Measurements from ENCODE around the gene ARAF. TPM values are rescaled to one million over a fixed set of nuclear protein-coding genes. Genes with fewer than 3 reads are reported as not detected.
"Not testable (repeated sequence)": the region's sequence is repeated elsewhere in the genome, so short reads cannot be mapped to it uniquely, and the experiment has no call there.

ARAF gene
- total RNA-seq, 1 donor from 2014 or later, result 96.5 TPM

DNA sequence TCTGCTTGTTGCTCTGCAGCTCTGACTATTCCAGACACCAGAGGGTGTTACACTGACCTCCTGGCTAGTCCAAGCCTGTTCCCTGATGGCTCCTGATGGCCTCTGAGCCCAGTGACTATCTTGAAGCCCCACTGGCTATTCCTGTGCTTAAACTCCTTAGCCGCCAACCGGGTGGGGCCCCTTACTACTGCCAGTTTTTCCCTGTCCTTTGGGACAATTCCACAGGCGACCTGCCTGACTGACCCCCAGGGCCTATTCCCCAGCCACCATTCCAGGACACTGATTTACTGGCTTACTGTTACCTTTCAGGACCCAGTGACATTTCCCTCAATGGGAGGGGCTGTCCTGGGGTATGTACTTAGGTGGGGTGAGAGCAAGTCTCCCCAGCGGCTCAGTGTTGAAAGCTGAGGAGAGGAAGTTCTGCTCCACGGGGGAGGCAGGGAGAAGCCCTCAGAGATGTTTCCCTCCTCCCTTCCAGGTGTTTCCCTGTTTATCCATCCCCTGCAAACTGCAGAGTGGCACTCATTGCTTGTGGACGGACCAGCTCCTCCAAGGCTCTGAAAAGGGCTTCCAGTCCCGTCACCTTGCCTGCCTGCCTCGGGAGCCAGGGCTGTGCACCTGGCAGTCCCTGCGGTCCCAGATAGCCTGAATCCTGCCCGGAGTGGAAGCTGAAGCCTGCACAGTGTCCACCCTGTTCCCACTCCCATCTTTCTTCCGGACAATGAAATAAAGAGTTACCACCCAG, 25.2 kb downstream of the ARAF start:
- DNase-seq (ENCODE audit: low spot score), result no peak

DNA sequence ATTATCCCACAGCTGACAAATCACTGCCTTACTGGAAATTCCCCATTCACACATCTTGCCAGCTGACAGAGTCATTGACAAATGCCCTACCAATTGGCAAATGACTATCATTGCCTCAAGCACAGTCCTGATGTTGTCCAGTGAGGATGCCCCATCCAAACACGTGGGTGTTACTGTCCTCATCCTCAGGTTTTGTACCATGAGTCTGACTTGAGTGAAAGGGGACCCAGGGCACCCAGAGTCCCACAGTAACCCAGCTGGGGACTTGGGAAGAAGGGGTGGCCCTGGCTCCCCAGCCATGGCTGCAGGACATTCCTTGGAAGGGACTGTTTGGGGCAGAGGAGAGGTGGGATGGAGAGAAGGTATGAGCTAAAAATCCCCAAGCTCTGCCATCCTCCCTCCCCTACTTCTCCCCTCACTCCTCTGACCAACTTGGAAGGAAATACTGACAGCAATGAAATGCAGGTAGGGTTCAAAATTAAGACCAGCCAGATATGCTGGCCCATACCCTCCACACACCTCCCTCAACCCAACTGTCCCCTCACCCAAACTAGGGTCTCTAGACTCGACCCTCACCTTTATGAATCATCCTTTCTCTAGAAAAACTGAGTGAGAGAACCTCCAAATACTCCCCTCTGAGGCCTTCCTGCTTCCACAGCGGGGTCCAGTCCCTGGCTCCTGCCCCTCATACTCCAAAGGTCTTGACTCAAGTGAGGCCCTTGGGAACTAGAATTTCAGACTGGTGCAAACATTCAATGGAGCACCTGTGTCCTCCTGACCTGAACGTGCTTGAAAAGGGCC, 26.3 kb downstream of the ARAF start:
- no peak for DNase-seq (ENCODE audit: low spot score)

DNA sequence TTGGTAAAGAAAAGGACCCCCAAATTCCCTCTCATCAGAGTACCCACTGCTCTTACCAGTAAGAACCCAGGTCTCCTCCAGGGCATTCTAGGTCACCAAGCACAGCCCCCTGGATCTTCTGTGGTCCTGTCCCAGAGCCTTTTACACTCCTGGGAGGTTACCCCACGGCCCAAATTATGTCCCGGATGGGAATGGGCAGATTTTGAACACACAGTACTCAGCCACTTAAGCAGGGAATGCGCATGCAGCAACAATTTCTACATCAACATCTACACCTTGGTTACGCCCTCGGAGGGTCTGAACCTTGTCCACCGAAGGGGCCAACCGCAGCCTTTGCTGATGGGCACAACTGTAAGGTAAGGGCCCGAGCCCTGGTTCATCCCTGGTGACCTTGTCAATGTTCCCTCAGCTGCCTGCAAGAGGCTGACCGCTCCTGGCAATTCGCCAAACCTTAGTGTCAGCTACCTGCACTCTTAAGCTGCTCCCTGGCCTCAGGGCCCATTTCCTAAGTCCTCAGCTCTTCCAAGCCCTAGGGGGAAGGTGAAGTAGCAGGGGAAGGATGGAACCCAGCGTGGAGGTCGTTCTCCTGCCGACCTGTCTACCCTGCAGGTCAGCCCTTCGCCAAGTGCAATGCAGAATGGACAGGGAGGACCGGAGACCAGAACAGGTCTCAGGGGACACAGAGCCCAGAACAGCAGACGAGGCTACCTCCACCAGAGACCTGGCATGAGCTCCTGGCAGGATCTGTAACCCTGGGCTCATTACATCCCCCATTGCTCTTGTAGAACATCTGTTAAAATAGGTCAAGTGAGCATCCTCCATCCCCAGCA, 27.1 kb downstream of the ARAF start:
- DNase-seq (ENCODE audit: low spot score), result no peak

DNA sequence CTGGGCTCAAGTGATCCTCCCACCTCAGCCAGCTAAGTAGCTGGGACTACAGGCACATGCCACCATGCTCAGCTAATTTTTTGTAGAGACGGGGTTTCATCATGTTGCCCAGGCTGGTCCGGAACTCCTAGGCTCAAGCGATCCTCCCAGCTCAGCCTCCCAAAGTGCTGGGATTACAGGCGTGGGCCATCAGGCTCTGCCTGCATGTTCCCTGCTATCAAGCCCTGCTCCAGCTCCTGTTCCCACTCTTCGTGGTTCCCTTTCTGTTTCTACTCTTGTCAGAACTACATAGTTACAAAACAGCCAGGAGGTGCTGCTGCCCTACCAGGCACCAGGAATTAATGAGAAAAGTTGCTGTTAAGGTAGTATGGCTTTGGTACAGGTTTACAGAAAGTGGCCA, 30.0 kb downstream of the ARAF start:
- DNase-seq (ENCODE audit: low spot score), result no peak

DNA sequence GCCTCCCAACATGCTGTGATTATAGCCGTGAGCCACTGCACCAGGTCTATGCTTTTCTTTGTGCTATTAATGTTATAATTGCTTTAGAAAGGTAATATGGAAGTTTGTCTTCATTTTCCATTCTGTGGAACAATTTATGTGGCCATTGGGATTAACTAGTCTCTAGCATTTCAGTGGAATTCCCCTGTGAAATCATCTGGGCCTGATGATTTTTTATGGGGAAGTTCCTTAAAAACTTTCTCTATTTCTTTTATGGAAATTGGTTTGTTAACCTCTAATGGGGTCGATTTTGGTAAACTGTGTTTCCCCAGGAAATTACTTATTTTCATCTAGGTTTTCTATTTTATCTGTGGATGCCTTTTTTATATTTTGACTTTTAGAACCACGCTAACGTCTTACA, 32.5 kb downstream of the ARAF start:
- no peak for DNase-seq (ENCODE audit: low spot score)

DNA sequence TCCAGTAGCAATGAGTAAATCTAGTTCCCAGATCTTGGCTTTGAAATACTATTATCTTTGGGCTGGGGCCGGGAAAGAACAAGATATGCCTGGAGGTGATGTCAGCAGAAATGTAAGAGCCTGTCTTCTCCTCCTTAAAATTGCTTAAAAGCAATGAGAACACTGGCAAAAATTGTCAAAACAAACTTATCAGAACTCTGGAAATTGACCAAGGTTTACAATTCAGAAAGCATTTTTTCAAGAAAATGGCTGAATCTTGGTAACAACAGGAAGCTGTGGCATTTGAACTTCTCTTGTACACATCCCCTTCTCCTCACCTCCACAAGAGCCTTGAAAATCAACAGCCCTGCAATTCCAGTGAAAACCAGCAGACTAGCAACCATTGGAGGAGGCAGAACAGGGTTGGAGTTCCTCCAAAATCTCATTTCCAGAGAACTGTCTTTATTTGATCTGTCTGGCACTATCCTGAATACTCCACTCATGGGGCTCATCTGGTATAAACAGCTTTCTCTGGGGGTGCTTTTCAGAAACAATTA, 34.8 kb downstream of the ARAF start:
- no peak for DNase-seq (ENCODE audit: low spot score)

DNA sequence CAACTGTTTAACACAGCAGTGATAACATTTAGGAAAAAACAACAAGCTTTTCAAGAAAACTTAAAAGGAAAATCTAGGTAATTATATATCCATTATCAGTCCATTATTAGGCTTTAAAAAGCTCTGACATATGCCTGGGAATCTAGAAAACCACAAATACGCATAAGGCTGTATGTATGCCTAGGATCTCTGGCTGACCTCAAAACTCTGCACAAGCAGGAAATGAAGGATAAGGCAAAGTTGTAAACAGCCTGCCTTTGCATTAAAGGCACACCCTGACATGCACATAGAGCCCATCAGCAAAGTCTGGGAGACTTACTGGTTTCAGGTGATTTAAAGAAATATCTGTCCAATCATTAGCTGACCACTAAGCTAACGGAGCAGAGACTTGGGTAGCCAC, 35.3 kb downstream of the ARAF start:
- no peak for DNase-seq (ENCODE audit: low spot score)

DNA sequence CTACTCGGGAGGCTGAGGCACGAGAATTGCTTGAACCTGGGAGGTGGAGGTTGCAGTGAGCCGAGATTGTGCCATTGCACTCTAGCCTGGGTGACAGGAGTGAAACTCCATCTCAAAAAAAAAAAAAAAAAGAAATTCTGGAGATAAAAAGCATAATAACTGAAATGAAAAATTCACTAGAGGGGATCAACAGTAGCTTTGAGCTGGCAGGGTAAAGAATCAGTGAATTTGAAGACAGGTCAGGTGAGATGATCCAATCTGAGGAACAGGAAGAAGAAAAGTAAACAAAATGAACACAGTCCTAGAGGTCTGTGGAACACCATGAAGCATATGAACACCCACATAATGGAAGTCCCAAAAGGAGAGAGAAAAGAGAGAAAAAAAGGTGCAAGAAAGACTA, 36.2 kb downstream of the ARAF start:
- DNase-seq (ENCODE audit: low spot score), result no peak

DNA sequence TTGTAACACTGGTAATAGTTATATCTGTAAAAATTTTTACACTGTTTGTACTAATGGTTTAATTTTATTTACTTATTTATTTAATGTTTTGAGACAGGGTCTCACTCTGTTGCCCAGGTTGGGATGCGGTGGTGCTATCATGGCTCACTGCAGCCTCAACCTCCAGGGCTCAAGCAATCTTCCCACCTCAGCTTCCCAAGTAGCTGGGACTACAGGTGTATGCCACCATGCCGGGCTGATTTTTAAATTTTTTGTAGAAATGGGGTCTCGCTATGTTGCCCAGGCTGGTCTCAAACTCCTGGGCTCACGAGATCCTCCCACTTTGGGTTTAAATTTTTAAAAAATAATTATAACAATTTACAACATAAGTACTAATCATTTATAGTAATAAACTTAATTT, 42.1 kb downstream of the ARAF start:
- DNase-seq (ENCODE audit: low spot score), result not testable (repeated sequence)

DNA sequence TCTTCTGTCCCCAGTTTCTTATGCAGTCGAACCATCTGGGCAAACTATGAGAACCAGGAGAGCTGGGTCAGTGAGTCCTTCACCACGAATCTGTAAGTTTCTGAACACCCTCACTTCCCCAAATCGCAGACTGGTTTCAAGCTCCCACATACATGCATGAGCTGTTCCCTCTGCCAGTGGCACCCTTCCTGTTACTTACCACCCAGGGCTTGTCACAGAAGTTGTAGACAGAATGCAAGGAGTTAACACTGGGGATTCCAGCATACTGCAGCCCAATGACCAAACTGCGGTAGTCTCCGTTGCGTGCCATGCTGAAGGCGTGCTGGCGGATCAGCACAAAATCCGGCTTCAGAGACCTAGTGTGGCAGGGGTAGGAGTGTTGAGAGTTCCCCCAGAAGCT, 44.0 kb downstream of the ARAF start:
- no peak for DNase-seq (ENCODE audit: low spot score)

DNA sequence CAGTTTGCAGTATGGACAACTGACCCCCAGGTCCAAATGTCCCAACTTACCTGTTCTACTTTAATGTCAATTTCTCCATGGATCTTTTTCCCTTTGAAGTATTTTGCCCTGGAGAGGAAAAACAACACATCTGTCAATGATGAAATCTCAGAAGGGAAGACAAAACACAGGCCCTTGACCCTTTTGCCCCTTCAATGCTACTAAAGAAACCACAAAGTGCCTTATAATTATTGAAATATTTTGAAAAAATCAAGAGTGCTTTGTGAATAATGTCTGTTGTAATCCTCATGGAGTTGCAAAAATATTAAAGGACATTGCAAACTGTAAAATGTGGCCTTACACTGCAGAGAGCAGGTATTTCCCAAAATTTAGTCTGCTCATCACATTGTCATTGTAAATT, 46.1 kb downstream of the ARAF start:
- no peak for DNase-seq (ENCODE audit: low spot score)

DNA sequence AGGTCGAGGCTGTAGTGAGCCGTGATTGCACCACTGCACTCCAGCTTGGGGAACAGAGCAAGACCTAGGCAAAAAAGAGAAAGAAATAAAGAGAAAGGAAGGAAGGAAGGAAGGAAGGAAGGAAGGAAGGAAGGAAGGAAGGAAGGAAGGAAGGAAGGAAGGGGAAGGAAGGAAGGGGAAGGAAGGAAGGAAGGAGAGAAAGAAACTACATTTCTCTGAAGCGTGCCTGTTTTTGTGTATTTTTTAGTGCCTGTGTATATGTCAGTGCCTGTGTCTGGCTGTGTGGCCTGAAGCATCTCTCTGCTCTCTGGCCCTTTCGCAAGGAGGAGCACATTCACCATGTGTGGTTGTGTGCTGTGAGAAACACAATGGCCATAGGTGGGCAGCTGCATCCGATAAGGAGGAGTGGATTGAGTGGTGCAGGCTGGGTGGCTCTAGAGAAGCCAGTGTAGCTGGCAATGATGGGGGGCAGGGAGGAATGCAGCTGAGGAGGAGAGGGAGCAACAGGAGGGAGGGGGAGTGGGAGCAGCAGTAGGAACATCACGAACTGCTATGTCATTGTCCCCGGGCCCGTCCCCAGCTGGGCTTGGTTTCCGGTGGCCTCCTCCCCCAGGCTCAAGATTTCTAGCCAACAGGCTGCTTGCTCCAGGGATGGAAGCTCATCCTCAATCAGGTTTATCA, 47.3 kb downstream of the ARAF start:
- no peak for DNase-seq (ENCODE audit: low spot score)

DNA sequence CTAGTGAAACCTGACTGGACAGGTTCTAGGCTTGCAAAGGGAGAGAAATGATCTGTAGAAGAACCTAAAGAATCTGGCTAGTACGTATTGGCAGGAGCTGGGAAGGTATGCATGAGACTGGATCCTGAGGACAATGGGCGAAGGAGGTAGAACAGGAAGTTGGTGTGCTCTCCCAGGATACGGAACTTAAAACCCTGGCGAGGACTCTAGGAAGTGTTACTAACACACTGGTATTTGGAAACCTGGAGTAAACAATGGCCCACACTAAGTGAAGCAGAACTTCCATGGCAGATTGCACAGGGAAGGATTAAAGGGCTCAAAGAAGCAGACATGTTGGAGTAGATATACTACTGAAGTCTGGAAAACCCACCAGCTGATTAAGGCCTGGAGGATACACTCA, 49.5 kb downstream of the ARAF start:
- no peak for DNase-seq (ENCODE audit: low spot score)

DNA sequence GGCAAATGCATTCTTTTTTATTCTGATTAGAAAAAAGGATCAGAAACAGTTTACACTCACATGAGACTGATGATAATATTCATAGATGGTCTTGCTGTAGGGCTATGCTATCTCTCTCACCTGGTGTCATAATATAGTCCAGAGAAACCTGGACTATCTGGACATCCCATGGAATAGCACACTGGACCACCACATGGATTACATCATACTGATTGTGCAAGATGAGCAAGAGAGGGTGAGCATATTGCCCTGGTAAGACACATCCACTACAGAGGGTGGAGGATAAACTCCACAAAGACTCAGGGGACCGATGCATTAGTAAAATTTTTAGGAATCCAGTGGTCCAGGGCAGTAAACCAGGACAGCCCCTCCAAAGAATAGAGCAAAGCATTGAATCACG, 50.5 kb downstream of the ARAF start:
- no peak for DNase-seq (ENCODE audit: low spot score)

DNA sequence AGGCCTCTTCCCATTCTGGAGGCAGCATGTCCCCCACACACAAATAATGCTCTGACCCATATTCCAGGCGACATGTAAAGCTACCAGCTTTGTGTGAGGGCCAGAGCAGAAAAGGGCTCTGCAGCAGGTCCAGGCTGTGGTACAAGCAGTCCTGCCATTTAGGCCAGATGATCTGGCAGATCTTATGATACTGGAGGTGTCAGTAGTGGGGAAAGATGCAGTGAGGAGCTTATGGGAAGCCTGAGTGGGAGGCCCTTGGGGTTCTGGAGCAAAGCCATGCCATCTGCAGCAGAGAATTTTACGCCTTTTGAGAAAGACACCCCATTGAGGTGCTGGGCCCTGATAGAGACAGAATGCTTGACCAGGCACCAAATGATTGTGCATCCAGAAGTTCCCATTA, 50.9 kb downstream of the ARAF start:
- DNase-seq (ENCODE audit: low spot score), result no peak

DNA sequence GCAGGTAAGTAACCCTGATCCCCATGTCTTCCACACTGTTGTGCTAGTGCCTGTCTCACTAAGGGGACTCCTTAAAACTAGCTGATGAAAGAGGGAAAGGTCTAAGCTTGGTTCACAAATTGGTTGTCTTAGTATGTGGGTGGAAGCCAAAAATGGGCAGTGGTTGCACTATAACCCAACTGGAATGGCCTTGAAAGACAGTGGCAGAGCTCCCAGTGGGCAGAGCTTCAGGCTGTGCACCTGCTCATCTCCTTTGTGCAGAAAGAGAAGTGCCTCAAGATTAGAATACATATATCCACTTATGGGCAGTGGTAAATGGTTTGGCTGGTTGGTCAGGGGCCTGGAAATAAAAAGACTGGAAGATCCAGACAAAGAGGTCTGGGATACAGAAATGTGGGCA, 51.4 kb downstream of the ARAF start:
- no peak for DNase-seq (ENCODE audit: low spot score)

DNA sequence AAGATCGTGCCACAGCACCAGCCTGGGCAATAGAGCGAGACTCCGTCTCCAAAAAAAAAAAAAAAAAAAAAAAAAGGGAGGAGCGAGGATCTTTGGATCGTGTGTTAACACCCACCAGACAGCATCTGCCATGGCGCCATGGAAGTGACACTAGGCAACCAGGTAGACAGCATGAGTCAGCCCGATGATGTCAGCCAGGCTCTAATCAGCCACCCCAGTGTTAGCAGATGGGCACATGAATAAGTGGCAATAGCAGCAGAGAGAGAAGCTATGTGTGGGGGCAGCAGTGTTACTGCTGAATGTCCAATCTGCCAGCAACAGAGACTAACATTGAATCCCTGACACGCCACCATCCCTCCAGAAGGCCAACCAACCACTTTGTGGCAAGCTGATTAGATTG, 52.1 kb downstream of the ARAF start:
- DNase-seq (ENCODE audit: low spot score), result no peak

DNA sequence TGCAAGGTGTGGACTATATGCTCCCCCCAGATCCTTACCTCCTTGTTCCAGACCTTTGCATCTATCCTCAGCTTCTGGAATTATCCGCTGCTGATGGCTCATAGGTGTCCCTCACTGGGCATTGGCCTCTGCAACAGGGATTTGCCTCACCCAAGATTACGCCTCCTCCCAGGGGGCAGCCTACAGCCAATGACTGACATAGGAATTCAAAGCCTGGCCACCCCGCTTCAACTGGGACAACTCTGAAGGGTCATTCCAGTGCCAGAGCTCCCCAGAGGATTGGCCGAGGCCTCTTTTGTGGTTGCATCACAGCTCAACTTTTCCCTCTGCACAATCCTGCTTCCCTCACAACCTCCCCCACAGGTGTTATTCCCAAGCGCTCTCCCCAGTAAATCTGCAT, 53.6 kb downstream of the ARAF start:
- no peak for DNase-seq (ENCODE audit: low spot score)

DNA sequence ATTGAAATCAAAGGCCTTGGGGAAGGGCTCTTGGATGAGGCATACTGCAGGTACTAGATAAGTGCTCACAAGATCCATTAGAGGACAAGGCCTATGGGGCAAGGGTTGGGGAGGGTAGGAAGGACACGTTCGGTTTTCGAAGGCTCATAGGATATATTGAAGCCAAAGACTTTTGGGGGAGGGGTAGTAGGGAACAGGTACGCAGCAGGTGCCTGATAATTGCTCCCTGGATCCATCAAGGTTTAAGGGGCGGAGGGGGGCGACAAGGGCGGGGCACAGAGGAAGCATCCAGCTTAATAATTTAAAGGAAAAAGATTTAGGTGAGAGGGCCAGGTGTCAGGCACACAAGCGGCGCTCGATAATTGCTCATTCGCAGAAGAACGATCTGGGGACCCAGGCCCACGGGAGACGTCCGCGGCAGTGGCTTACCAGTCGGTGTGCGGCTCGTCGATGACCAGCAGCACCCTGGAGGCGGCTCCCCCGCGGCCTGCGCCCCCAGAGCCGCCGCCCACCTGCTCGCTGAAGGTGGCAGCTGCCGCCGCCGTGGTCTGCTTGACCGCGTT, 58.0 kb downstream of the ARAF start:
- DNase-seq (ENCODE audit: low spot score), result no peak

DNA sequence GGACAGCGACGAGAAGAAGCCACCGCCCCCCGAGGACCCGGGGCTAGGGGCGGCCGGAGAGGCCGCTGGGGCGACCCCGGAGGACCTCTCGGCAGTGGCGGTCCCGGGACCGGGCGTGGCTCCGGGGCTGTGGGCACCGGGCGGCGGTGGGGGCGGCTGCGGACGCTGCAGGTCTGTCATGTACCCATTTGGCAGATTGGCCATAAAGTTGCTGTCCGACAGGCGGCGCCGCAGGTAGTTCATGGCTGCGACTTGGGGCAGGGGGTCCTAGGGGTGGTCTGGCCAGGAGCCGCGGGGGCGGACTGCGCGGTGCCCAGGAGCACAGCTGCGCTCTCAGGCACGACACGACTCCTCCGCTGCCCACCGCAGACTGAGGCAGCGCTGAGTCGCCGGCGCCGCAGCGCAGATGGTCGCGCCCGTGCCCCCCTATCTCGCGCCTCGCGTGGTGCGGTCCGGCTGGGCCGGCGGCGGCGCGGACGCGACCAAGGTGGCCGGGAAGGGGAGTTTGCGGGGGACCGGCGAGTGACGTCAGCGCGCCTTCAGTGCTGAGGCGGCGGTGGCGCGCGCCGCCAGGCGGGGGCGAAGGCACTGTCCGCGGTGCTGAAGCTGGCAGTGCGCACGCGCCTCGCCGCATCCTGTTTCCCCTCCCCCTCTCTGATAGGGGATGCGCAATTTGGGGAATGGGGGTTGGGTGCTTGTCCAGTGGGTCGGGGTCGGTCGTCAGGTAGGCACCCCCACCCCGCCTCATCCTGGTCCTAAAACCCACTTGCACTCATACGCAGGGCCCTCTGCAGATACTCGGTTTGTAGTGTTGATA, 58.7 kb downstream of the ARAF start, which contains the start of gene SYN1:
Gene SYN1 (minus strand): TSS at position 372 of the 817 bp plus-strand sequence. CDS start 129 bp downstream, at position 243.
- peak; percentile 71 for DNase-seq (ENCODE audit: low spot score)

All from mucosa of gallbladder (tissue), 1 donor.